Activated CD4-positive, alpha-beta memory T cell treated with anti-CD3 and anti-CD28 coated beads, Interleukin-2, amount 10 ng/mL, durations not matched to agents 7 days and 5 days (primary cell): ENCODE data around the gene MEF2C. TPM values are rescaled to one million over a fixed set of nuclear protein-coding genes. Genes with fewer than 3 reads are reported as not detected.

Experiments
- CTCF ChIA-PET: fragments of 350-600 bp; sonication (Branson Sonifier 250); formaldehyde crosslinking; loops from one replicate; lab custom pipeline; 2021; ENCODE audit warnings: antibody characterized with exemption, inconsistent platforms; lab: Charles Lee
- POLR2A ChIA-PET: fragments of 350-600 bp; sonication (Branson Sonifier 250); formaldehyde crosslinking; loops from one replicate; lab custom pipeline; 2021; ENCODE audit warnings: antibody characterized with exemption; lab: Charles Lee
- DNase-seq: peaks from one replicate; pipeline ENCODE4 v3.0.0-alpha.2; 2020
- H3K27ac Mint-ChIP-seq: one replicate; pipeline ENCODE4 v1.8.0; 2021; ENCODE audit warnings: mild to moderate bottlenecking, mixed read lengths
- H3K27me3 Mint-ChIP-seq: one replicate; pipeline ENCODE4 v1.8.0; 2021; ENCODE audit warnings: mixed read lengths
- H3K36me3 Mint-ChIP-seq: one replicate; pipeline ENCODE4 v1.8.0; 2021; ENCODE audit warnings: low read depth, mixed read lengths
- H3K4me1 Mint-ChIP-seq: one replicate; pipeline ENCODE4 v1.8.0; 2021; ENCODE audit warnings: mixed read lengths
- H3K4me3 Mint-ChIP-seq: one replicate; pipeline ENCODE4 v1.8.0; 2021; ENCODE audit warnings: mild to moderate bottlenecking, mixed read lengths
- H3K9me3 Mint-ChIP-seq: one replicate; pipeline ENCODE4 v1.8.0; 2021; ENCODE audit warnings: mixed read lengths
- total RNA-seq, 2 experiments: library from RNA; stranded (reverse); gene quantifications; one replicate each; pipeline ENCODE4 v1.2.3, GENCODE V29; 2021

The MEF2C gene
- total RNA-seq, 2 experiments from 2014 or later, result 0.03 TPM; not detected in 1

GRCh38 chr5:88899096-88899737 lies 16.2 kb upstream of the MEF2C start:
- no peak overlapping the region for H3K27ac Mint-ChIP-seq
- H3K36me3 Mint-ChIP-seq, result no peaks in the 10 kb centered on the region
- H3K4me3 Mint-ChIP-seq, result no peak overlapping the region
- ChIA-PET POLR2A (no interaction called here), CTCF (no interaction called here)
- no peaks in the 10 kb centered on the region for H3K27me3 Mint-ChIP-seq
- DNase-seq, result no peak
- no peaks in the 10 kb centered on the region for H3K4me1 Mint-ChIP-seq
- H3K9me3 Mint-ChIP-seq, result no peaks in the 10 kb centered on the region

GRCh38 chr5:88897748-88898147 lies 14.8 kb upstream of the MEF2C start:
- no peak overlapping the region for H3K27ac Mint-ChIP-seq
- H3K4me3 Mint-ChIP-seq, result no peak overlapping the region
- DNase-seq, result no peak
- H3K4me1 Mint-ChIP-seq, result no peaks in the 10 kb centered on the region
- ChIA-PET POLR2A (no interaction called here), CTCF (no interaction called here)
- H3K36me3 Mint-ChIP-seq, result no peaks in the 10 kb centered on the region
- peaks cover 2% of the 10 kb centered on the region for H3K27me3 Mint-ChIP-seq
- no peaks in the 10 kb centered on the region for H3K9me3 Mint-ChIP-seq

- ChIA-PET CTCF (no interaction called here), POLR2A (no interaction called here)
- H3K36me3 Mint-ChIP-seq, result no peaks in the 10 kb centered on the region
- H3K27me3 Mint-ChIP-seq, result peaks cover 5% of the 10 kb centered on the region
- H3K9me3 Mint-ChIP-seq, result no peaks in the 10 kb centered on the region
- no peak for DNase-seq
- no peak overlapping the region for H3K27ac Mint-ChIP-seq
- H3K4me1 Mint-ChIP-seq, result no peaks in the 10 kb centered on the region
- H3K4me3 Mint-ChIP-seq, result no peak overlapping the region
These were observed 12.9 kb upstream of the MEF2C start for GRCh38 chr5:88895681-88896501.

- ChIA-PET CTCF (no interaction called here), POLR2A (no interaction called here)
- no peak overlapping the region for H3K4me3 Mint-ChIP-seq
- no peaks in the 10 kb centered on the region for H3K9me3 Mint-ChIP-seq
- H3K27ac Mint-ChIP-seq, result no peak overlapping the region
- H3K27me3 Mint-ChIP-seq, result peaks cover 28% of the 10 kb centered on the region
- no peaks in the 10 kb centered on the region for H3K4me1 Mint-ChIP-seq
- DNase-seq, result no peak
- no peaks in the 10 kb centered on the region for H3K36me3 Mint-ChIP-seq
These were observed 9.7 kb upstream of the MEF2C start for GRCh38 chr5:88892669-88893068.

GRCh38 chr5:88890070-88890781 lies 7.2 kb upstream of the MEF2C start:
- Mint-ChIP-seq H3K4me3 (no peak overlapping the region), H3K27me3 (peaks cover 37% of the 10 kb centered on the region), H3K4me1 (no peaks in the 10 kb centered on the region), H3K9me3 (no peaks in the 10 kb centered on the region), H3K36me3 (no peaks in the 10 kb centered on the region), H3K27ac (no peak overlapping the region)
- DNase-seq, result no peak
- ChIA-PET CTCF (interaction anchor here (1.4 kb wide), 1 partner anchor 161 kb away, joined by 5 read pairs; no protein-coding TSS in a partner anchor), POLR2A (no interaction called here)

GRCh38 chr5:88889189-88890069 lies 6.4 kb upstream of the MEF2C start:
- H3K9me3 Mint-ChIP-seq, result no peaks in the 10 kb centered on the region
- H3K4me1 Mint-ChIP-seq, result peaks cover 1% of the 10 kb centered on the region
- ChIA-PET POLR2A (no interaction called here), CTCF (no interaction called here)
- H3K27me3 Mint-ChIP-seq, result peaks cover 44% of the 10 kb centered on the region
- no peaks in the 10 kb centered on the region for H3K36me3 Mint-ChIP-seq
- no peak overlapping the region for H3K4me3 Mint-ChIP-seq
- H3K27ac Mint-ChIP-seq, result no peak overlapping the region
- no peak for DNase-seq

GRCh38 chr5:88888848-88889188 lies 5.8 kb upstream of the MEF2C start:
- no peak overlapping the region for H3K27ac Mint-ChIP-seq
- no peaks in the 10 kb centered on the region for H3K9me3 Mint-ChIP-seq
- DNase-seq, result no peak

GRCh38 chr5:88888291-88888690 lies 5.3 kb upstream of the MEF2C start:
- no peaks in the 10 kb centered on the region for H3K36me3 Mint-ChIP-seq
- no peak for DNase-seq
- H3K27me3 Mint-ChIP-seq, result peaks cover 55% of the 10 kb centered on the region
- ChIA-PET POLR2A (no interaction called here), CTCF (no interaction called here)
- H3K27ac Mint-ChIP-seq, result no peak overlapping the region
- no peak overlapping the region for H3K4me3 Mint-ChIP-seq
- H3K4me1 Mint-ChIP-seq, result peaks cover 11% of the 10 kb centered on the region
- no peaks in the 10 kb centered on the region for H3K9me3 Mint-ChIP-seq

More at GRCh38 chr5:88888848-88889188, 5.8 kb upstream of the MEF2C start:
- Mint-ChIP-seq H3K4me3 (no peak overlapping the region), H3K36me3 (no peaks in the 10 kb centered on the region), H3K4me1 (peaks cover 7% of the 10 kb centered on the region), H3K27me3 (peaks cover 50% of the 10 kb centered on the region)
- ChIA-PET POLR2A (no interaction called here), CTCF (no interaction called here)

GRCh38 chr5:88887342-88887741 lies 4.4 kb upstream of the MEF2C start:
- no peak for DNase-seq
- Mint-ChIP-seq H3K36me3 (no peaks in the 10 kb centered on the region), H3K27ac (no peak overlapping the region), H3K27me3 (peaks cover 60% of the 10 kb centered on the region), H3K9me3 (no peaks in the 10 kb centered on the region), H3K4me1 (peaks cover 18% of the 10 kb centered on the region), H3K4me3 (no peak overlapping the region)
- CTCF ChIA-PET, result no interaction called here
- POLR2A ChIA-PET, result no interaction called here

GRCh38 chr5:88886746-88887341 lies 3.9 kb upstream of the MEF2C start:
- Mint-ChIP-seq H3K4me1 (peaks cover 19% of the 10 kb centered on the region), H3K27ac (no peak overlapping the region), H3K9me3 (no peaks in the 10 kb centered on the region), H3K36me3 (no peaks in the 10 kb centered on the region), H3K27me3 (peaks cover 63% of the 10 kb centered on the region), H3K4me3 (no peak overlapping the region)
- no peak for DNase-seq
- CTCF ChIA-PET, result no interaction called here
- POLR2A ChIA-PET, result no interaction called here

- CTCF ChIA-PET, result no interaction called here
- POLR2A ChIA-PET, result no interaction called here
- no peaks in the 10 kb centered on the region for H3K36me3 Mint-ChIP-seq
- H3K27me3 Mint-ChIP-seq, result peaks cover 63% of the 10 kb centered on the region
- H3K27ac Mint-ChIP-seq, result no peak overlapping the region
- H3K4me1 Mint-ChIP-seq, result peaks cover 19% of the 10 kb centered on the region
- no peak overlapping the region for H3K4me3 Mint-ChIP-seq
- H3K9me3 Mint-ChIP-seq, result no peaks in the 10 kb centered on the region
- DNase-seq, result no peak
These were observed 3.3 kb upstream of the MEF2C start for GRCh38 chr5:88886252-88886651.

GRCh38 chr5:88885002-88885401 lies 2.0 kb upstream of the MEF2C start:
- DNase-seq, result no peak
- H3K27me3 Mint-ChIP-seq, result peaks cover 62% of the 10 kb centered on the region
- no peak overlapping the region for H3K4me3 Mint-ChIP-seq
- no peaks in the 10 kb centered on the region for H3K36me3 Mint-ChIP-seq
- no peaks in the 10 kb centered on the region for H3K9me3 Mint-ChIP-seq
- no peak overlapping the region for H3K27ac Mint-ChIP-seq
- peaks cover 19% of the 10 kb centered on the region for H3K4me1 Mint-ChIP-seq
- ChIA-PET POLR2A (no interaction called here), CTCF (no interaction called here)
